Spleen (tissue), 7 donors: ENCODE results near the gene MEGF9.

Experiments
- POLR2A ChIP-seq, 3 donors: fragments of 450-650 bp; IDR thresholded peaks; one replicate each; pipeline ENCODE4 v1.5.1; 2017; ENCODE audit warnings: antibody characterized with exemption in 3 of 3, mild to moderate bottlenecking in 1 of 3
- POLR2AphosphoS5 ChIP-seq, 3 donors: sonication (generic); formaldehyde crosslinking; IDR thresholded peaks; one replicate each; pipeline ENCODE4 v1.5.1; 2017; ENCODE audit warnings: antibody characterized with exemption in 3 of 3
- TF ChIP-seq, protein P1 (sequence below), 11 experiments: fragments of 200-600 bp in 7 of 11; fragments of 450-650 bp in 4 of 11; sonication (generic) in 4 of 11; IDR thresholded peaks in 8 of 11; conservative IDR thresholded peaks in 3 of 11; 1 replicate in 7 of 11; 2 replicates in 4 of 11; pipeline versions ENCODE4 v1.4.0 to v1.8.0; 2016 to 2021; ENCODE audit warnings: antibody characterized with exemption in 11 of 11, inconsistent platforms in 4 of 11, mild to moderate bottlenecking in 1 of 11
- donor health status: DM: no; HTN: no; CAD: no; lungs with moderate emphysema.
- donor health status: DM: no; HTN: no; CAD: no.
- donor health status: DM: no; HTN: no; CAD: no.

DNA sequence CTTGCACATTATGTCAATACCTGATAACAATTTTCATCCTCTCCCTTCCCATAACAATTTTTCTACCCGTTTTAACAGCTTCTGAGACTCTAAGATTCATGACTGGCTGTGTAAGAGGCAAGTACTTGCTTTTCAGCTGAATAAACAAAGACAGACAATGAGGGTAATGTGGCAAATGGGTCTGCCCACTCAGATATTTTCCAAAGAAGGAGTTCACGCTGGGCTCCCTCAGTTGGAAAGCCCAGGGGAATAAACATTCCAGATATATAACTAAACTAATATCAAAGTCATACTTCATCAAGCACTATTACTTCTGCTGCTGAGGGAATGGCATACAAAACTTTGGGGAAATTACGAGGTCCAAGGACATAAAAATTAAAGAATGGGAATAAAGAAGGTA, 24.4 kb downstream of the MEGF9 start:
- TF ChIP-seq, protein P1, sequence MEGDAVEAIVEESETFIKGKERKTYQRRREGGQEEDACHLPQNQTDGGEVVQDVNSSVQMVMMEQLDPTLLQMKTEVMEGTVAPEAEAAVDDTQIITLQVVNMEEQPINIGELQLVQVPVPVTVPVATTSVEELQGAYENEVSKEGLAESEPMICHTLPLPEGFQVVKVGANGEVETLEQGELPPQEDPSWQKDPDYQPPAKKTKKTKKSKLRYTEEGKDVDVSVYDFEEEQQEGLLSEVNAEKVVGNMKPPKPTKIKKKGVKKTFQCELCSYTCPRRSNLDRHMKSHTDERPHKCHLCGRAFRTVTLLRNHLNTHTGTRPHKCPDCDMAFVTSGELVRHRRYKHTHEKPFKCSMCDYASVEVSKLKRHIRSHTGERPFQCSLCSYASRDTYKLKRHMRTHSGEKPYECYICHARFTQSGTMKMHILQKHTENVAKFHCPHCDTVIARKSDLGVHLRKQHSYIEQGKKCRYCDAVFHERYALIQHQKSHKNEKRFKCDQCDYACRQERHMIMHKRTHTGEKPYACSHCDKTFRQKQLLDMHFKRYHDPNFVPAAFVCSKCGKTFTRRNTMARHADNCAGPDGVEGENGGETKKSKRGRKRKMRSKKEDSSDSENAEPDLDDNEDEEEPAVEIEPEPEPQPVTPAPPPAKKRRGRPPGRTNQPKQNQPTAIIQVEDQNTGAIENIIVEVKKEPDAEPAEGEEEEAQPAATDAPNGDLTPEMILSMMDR (IDR thresholded peaks at IDR 0.05 in 8 of 11, conservative IDR thresholded peaks at IDR 0.05 in 3 of 11) = no peak
- TF ChIP-seq POLR2AphosphoS5 (IDR thresholded peaks at IDR 0.05) (no peak), POLR2A (IDR thresholded peaks at IDR 0.05) (no peak)
